H1 (cell line): Measurements from ENCODE around the gene VSIG10L. TPM values are rescaled to one million over a fixed set of nuclear protein-coding genes. Genes with fewer than 3 reads are reported as not detected.

ENCODE experiments used
- polyA plus RNA-seq, 7 experiments: library from polyadenylated mRNA; depleted of rRNA in 3 of 7; stranded (reverse) in 5 of 7; unstranded in 2 of 7; fragments of >200 nt in 5 of 7; fragments of 200-250 nt in 2 of 7; gene quantifications; 1 replicate in 5 of 7; 2 replicates in 1 of 7; 4 replicates in 1 of 7; pipeline versions ENCODE4 v1.2.1 to v1.2.3, GENCODE V29; 2011 to 2013; ENCODE audit warnings: missing spikeins in 2 of 7, mixed read lengths in 2 of 7
- total RNA-seq: library from RNA; stranded (reverse); fragmentation: NEBNext Ultra II Directional; extraction: Animal tissue kit (Norgen Biotek cat#: 25700); gene quantifications from 2 replicates; pipeline ENCODE4 v1.2.1, GENCODE V29; 2021

The VSIG10L gene
- total and polyA plus RNA-seq, 2 of the 8 experiments (the other 6 are each of a cell fraction or from before 2014, with no cell fraction given) = 10.3 to 10.4 TPM

Other genes with a start within 250 kb of the VSIG10L start
- 7.2 and 8.1 TPM in 2 replicates for gene CTU1, start 233.7 kb downstream of the VSIG10L start, total RNA-seq
- gene CTU1, start 233.7 kb downstream of the VSIG10L start, polyA plus RNA-seq (2011; rRNA removed) = 4.6 and 6.6 TPM in 2 replicates
- not detected in 2 replicates for gene SIGLEC9, start 217.2 kb downstream of the VSIG10L start, total RNA-seq
- gene SIGLEC9, start 217.2 kb downstream of the VSIG10L start, polyA plus RNA-seq (2011; rRNA removed) = 0.05 TPM in 1 of 2 replicates, not detected in the other
- not detected in 2 replicates for gene SIGLEC7, start 199.8 kb downstream of the VSIG10L start, total RNA-seq
- not detected in 2 replicates for gene SIGLEC7, start 199.8 kb downstream of the VSIG10L start, polyA plus RNA-seq (2011; rRNA removed)
- gene CD33, start 117.1 kb downstream of the VSIG10L start, total RNA-seq = not detected in 2 replicates
- gene CD33, start 117.1 kb downstream of the VSIG10L start, polyA plus RNA-seq (2011; rRNA removed) = 0.06 and 0.11 TPM in 2 replicates
- not detected in 2 replicates for gene SIGLECL1, start 91.1 kb downstream of the VSIG10L start, total RNA-seq
- not detected in 2 replicates for gene SIGLECL1, start 91.1 kb downstream of the VSIG10L start, polyA plus RNA-seq (2011; rRNA removed)
- gene IGLON5, start 30.5 kb downstream of the VSIG10L start, total RNA-seq = 31.8 and 34.1 TPM in 2 replicates
- 34.6 and 51.4 TPM in 2 replicates for gene IGLON5, start 30.5 kb downstream of the VSIG10L start, polyA plus RNA-seq (2011; rRNA removed)
- 40.0 and 42.1 TPM in 2 replicates for gene ETFB, start 24.2 kb upstream of the VSIG10L start, total RNA-seq
- 66.5 and 94.6 TPM in 2 replicates for gene ETFB, start 24.2 kb upstream of the VSIG10L start, polyA plus RNA-seq (2011; rRNA removed)
- gene CLDND2, start 26.9 kb upstream of the VSIG10L start, total RNA-seq = 0.56 and 1.0 TPM in 2 replicates
- gene CLDND2, start 26.9 kb upstream of the VSIG10L start, polyA plus RNA-seq (2011; rRNA removed) = 0.21 TPM in 1 of 2 replicates, not detected in the other
- gene NKG7, start 30.5 kb upstream of the VSIG10L start, total RNA-seq = not detected in 2 replicates
- gene NKG7, start 30.5 kb upstream of the VSIG10L start, polyA plus RNA-seq (2011; rRNA removed) = not detected in 2 replicates
- gene LIM2, start 45.8 kb upstream of the VSIG10L start, total RNA-seq = not detected in 2 replicates
- gene LIM2, start 45.8 kb upstream of the VSIG10L start, polyA plus RNA-seq (2011; rRNA removed) = 0.13 TPM in 1 of 2 replicates, not detected in the other
- gene C19orf84, start 48.5 kb upstream of the VSIG10L start, total RNA-seq = 1.7 and 2.4 TPM in 2 replicates
- 2.1 and 2.3 TPM in 2 replicates for gene C19orf84, start 48.5 kb upstream of the VSIG10L start, polyA plus RNA-seq (2011; rRNA removed)
- gene SIGLEC10, start 75.5 kb upstream of the VSIG10L start, total RNA-seq = not detected in 2 replicates
- 0.06 TPM in 1 of 2 replicates, not detected in the other for gene SIGLEC10, start 75.5 kb upstream of the VSIG10L start, polyA plus RNA-seq (2011; rRNA removed)
- not detected in 2 replicates for gene SIGLEC8, start 116.3 kb upstream of the VSIG10L start, total RNA-seq
- gene SIGLEC8, start 116.3 kb upstream of the VSIG10L start, polyA plus RNA-seq (2011; rRNA removed) = not detected in 2 replicates
- gene CEACAM18, start 136.4 kb upstream of the VSIG10L start, total RNA-seq = not detected in 2 replicates
- gene CEACAM18, start 136.4 kb upstream of the VSIG10L start, polyA plus RNA-seq (2011; rRNA removed) = not detected in 2 replicates
- gene SIGLEC12, start 159.7 kb upstream of the VSIG10L start, total RNA-seq = not detected in 2 replicates
- gene SIGLEC12, start 159.7 kb upstream of the VSIG10L start, polyA plus RNA-seq (2011; rRNA removed) = not detected in 2 replicates
- gene SIGLEC6, start 189.5 kb upstream of the VSIG10L start, total RNA-seq = not detected in 2 replicates
- 0.05 TPM in 1 of 2 replicates, not detected in the other for gene SIGLEC6, start 189.5 kb upstream of the VSIG10L start, polyA plus RNA-seq (2011; rRNA removed)
- gene ZNF175, start 229.1 kb upstream of the VSIG10L start, total RNA-seq = 11.0 and 11.1 TPM in 2 replicates
- 1.5 and 1.7 TPM in 2 replicates for gene ZNF175, start 229.1 kb upstream of the VSIG10L start, polyA plus RNA-seq (2011; rRNA removed)